Measurements from ENCODE around the gene AP3S1. TPM values are rescaled to one million over a fixed set of nuclear protein-coding genes. Genes with fewer than 3 reads are reported as not detected.
"Not testable (repeated sequence)": the region's sequence is repeated elsewhere in the genome, so short reads cannot be mapped to it uniquely, and the experiment has no call there.

AP3S1 gene
- polyA plus RNA-seq, 4 donors = 62.7 to 149 (median 126) TPM

GRCh38 chr5:115858396-115858795, 16.7 kb downstream of the AP3S1 start:
- Histone ChIP-seq H3K9me3 (ENCODE audit: control insufficient read depth in 2 of 2, insufficient read depth in 1 of 2, low read depth in 1 of 2, low read length in 1 of 2) (peaks cover 0 to 8% of the 10 kb centered on the region in 2 donors), H3K36me3 (ENCODE audit: control insufficient read depth in 3 of 3, insufficient read depth in 2 of 3, low read depth in 1 of 3, low read length in 3 of 3) (no peaks in the 10 kb centered on the region), H3K27me3 (ENCODE audit: control insufficient read depth in 3 of 3, insufficient read depth in 3 of 3, low read length in 3 of 3) (no peaks in the 10 kb centered on the region), H3K4me1 (ENCODE audit: control insufficient read depth in 3 of 3, insufficient read depth in 2 of 3, low read depth in 1 of 3, low read length in 2 of 3) (peaks cover 3 to 10% (median 5%) of the 10 kb centered on the region in 3 donors), H3K4me3 (ENCODE audit: low read depth in 1 of 3, low read length in 3 of 3) (no peak overlapping the region), H3K27ac (ENCODE audit: low read depth in 1 of 3, low read length in 2 of 3) (no peak overlapping the region)
- DNase-seq (no peak), FAIRE-seq (no peak)
- WGBS, 3 donors = 65 to 83% (median 75%) methylated on average over 3 of the region's 3 CpGs

GRCh38 chr5:115859378-115859777, 17.6 kb downstream of the AP3S1 start:
- H3K4me1 ChIP-seq (ENCODE audit: control insufficient read depth in 3 of 3, insufficient read depth in 2 of 3, low read depth in 1 of 3, low read length in 2 of 3) = peaks cover 3 to 10% (median 5%) of the 10 kb centered on the region in 3 donors
- FAIRE-seq (no peak), DNase-seq (no peak)
- no peaks in the 10 kb centered on the region for H3K36me3 ChIP-seq (ENCODE audit: control insufficient read depth in 3 of 3, insufficient read depth in 2 of 3, low read depth in 1 of 3, low read length in 3 of 3)
- H3K9me3 ChIP-seq (ENCODE audit: control insufficient read depth in 2 of 2, insufficient read depth in 1 of 2, low read depth in 1 of 2, low read length in 1 of 2) = peaks cover 0 to 3% of the 10 kb centered on the region in 2 donors
- H3K4me3 ChIP-seq (ENCODE audit: low read depth in 1 of 3, low read length in 3 of 3) = no peak overlapping the region
- no peaks in the 10 kb centered on the region for H3K27me3 ChIP-seq (ENCODE audit: control insufficient read depth in 3 of 3, insufficient read depth in 3 of 3, low read length in 3 of 3)
- H3K27ac ChIP-seq (ENCODE audit: low read depth in 1 of 3, low read length in 2 of 3) = no peak overlapping the region

GRCh38 chr5:115869256-115869795, 27.6 kb downstream of the AP3S1 start:
- no peak overlapping the region for H3K27ac ChIP-seq (ENCODE audit: low read depth in 1 of 3, low read length in 2 of 3)
- H3K4me3 ChIP-seq (ENCODE audit: low read depth in 1 of 3, low read length in 3 of 3) = no peak overlapping the region
- no peaks in the 10 kb centered on the region for H3K9me3 ChIP-seq (ENCODE audit: control insufficient read depth in 2 of 2, insufficient read depth in 1 of 2, low read depth in 1 of 2, low read length in 1 of 2)
- whole genome bisulfite sequencing, 3 donors = 51 to 75% (median 74%) methylated on average over 3 of the region's 3 CpGs
- DNase-seq (no peak), FAIRE-seq (no peak)
- H3K27me3 ChIP-seq (ENCODE audit: control insufficient read depth in 3 of 3, insufficient read depth in 3 of 3, low read length in 3 of 3) = no peaks in the 10 kb centered on the region
- no peaks in the 10 kb centered on the region for H3K4me1 ChIP-seq (ENCODE audit: control insufficient read depth in 3 of 3, insufficient read depth in 2 of 3, low read depth in 1 of 3, low read length in 2 of 3)
- H3K36me3 ChIP-seq (ENCODE audit: control insufficient read depth in 3 of 3, insufficient read depth in 2 of 3, low read depth in 1 of 3, low read length in 3 of 3) = peaks cover 2 to 10% (median 3%) of the 10 kb centered on the region in 3 donors

GRCh38 chr5:115872447-115872846, 30.7 kb downstream of the AP3S1 start:
- 93 to 97% (median 96%) methylated on average over 2 of the region's 2 CpGs for WGBS, 3 donors
- no peak overlapping the region for H3K4me3 ChIP-seq (ENCODE audit: low read depth in 1 of 3, low read length in 3 of 3)
- no peaks in the 10 kb centered on the region for H3K9me3 ChIP-seq (ENCODE audit: control insufficient read depth in 2 of 2, insufficient read depth in 1 of 2, low read depth in 1 of 2, low read length in 1 of 2)
- H3K36me3 ChIP-seq (ENCODE audit: control insufficient read depth in 3 of 3, insufficient read depth in 2 of 3, low read depth in 1 of 3, low read length in 3 of 3) = peaks cover 2 to 10% (median 3%) of the 10 kb centered on the region in 3 donors
- H3K27me3 ChIP-seq (ENCODE audit: control insufficient read depth in 3 of 3, insufficient read depth in 3 of 3, low read length in 3 of 3) = no peaks in the 10 kb centered on the region
- DNase-seq (no peak), FAIRE-seq (no peak)
- no peak overlapping the region for H3K27ac ChIP-seq (ENCODE audit: low read depth in 1 of 3, low read length in 2 of 3)
- no peaks in the 10 kb centered on the region for H3K4me1 ChIP-seq (ENCODE audit: control insufficient read depth in 3 of 3, insufficient read depth in 2 of 3, low read depth in 1 of 3, low read length in 2 of 3)

GRCh38 chr5:115873392-115873791, 31.7 kb downstream of the AP3S1 start:
- no peak overlapping the region for H3K4me3 ChIP-seq (ENCODE audit: low read depth in 1 of 3, low read length in 3 of 3)
- H3K27me3 ChIP-seq (ENCODE audit: control insufficient read depth in 3 of 3, insufficient read depth in 3 of 3, low read length in 3 of 3) = no peaks in the 10 kb centered on the region
- DNase-seq = peak in 1 of 2 donors; percentile 49
- 48 to 80% (median 77%) methylated on average over 1 of the region's 1 CpG for WGBS, 3 donors
- H3K9me3 ChIP-seq (ENCODE audit: control insufficient read depth in 2 of 2, insufficient read depth in 1 of 2, low read depth in 1 of 2, low read length in 1 of 2) = no peaks in the 10 kb centered on the region
- H3K36me3 ChIP-seq (ENCODE audit: control insufficient read depth in 3 of 3, insufficient read depth in 2 of 3, low read depth in 1 of 3, low read length in 3 of 3) = peaks cover 2 to 10% (median 3%) of the 10 kb centered on the region in 3 donors
- H3K27ac ChIP-seq (ENCODE audit: low read depth in 1 of 3, low read length in 2 of 3) = no peak overlapping the region
- no peaks in the 10 kb centered on the region for H3K4me1 ChIP-seq (ENCODE audit: control insufficient read depth in 3 of 3, insufficient read depth in 2 of 3, low read depth in 1 of 3, low read length in 2 of 3)
- peak; percentile 19 for FAIRE-seq

GRCh38 chr5:115875447-115875846, 33.7 kb downstream of the AP3S1 start:
- H3K9me3 ChIP-seq (ENCODE audit: control insufficient read depth in 2 of 2, insufficient read depth in 1 of 2, low read depth in 1 of 2, low read length in 1 of 2) = no peaks in the 10 kb centered on the region
- 89 to 98% (median 90%) methylated on average over 2 of the region's 2 CpGs for WGBS, 3 donors
- no peak for FAIRE-seq

GRCh38 chr5:115877342-115877741, 35.6 kb downstream of the AP3S1 start:
- FAIRE-seq; H3K36me3 ChIP-seq (ENCODE audit: control insufficient read depth in 3 of 3, insufficient read depth in 2 of 3, low read depth in 1 of 3, low read length in 3 of 3); DNase-seq; H3K9me3 ChIP-seq (ENCODE audit: control insufficient read depth in 2 of 2, insufficient read depth in 1 of 2, low read depth in 1 of 2, low read length in 1 of 2); H3K27me3 ChIP-seq (ENCODE audit: control insufficient read depth in 3 of 3, insufficient read depth in 3 of 3, low read length in 3 of 3); H3K27ac ChIP-seq (ENCODE audit: low read depth in 1 of 3, low read length in 2 of 3); H3K4me1 ChIP-seq (ENCODE audit: control insufficient read depth in 3 of 3, insufficient read depth in 2 of 3, low read depth in 1 of 3, low read length in 2 of 3); H3K4me3 ChIP-seq (ENCODE audit: low read depth in 1 of 3, low read length in 3 of 3): not testable (repeated sequence)
- WGBS, 3 donors = 95 to 97% (median 96%) methylated on average over 5 of the region's 5 CpGs

More at GRCh38 chr5:115875447-115875846, 33.7 kb downstream of the AP3S1 start:
- peaks cover 2 to 10% (median 3%) of the 10 kb centered on the region in 3 donors for H3K36me3 ChIP-seq (ENCODE audit: control insufficient read depth in 3 of 3, insufficient read depth in 2 of 3, low read depth in 1 of 3, low read length in 3 of 3)
- H3K27me3 ChIP-seq (ENCODE audit: control insufficient read depth in 3 of 3, insufficient read depth in 3 of 3, low read length in 3 of 3) = no peaks in the 10 kb centered on the region
- DNase-seq = no peak
- no peaks in the 10 kb centered on the region for H3K4me1 ChIP-seq (ENCODE audit: control insufficient read depth in 3 of 3, insufficient read depth in 2 of 3, low read depth in 1 of 3, low read length in 2 of 3)
- H3K27ac ChIP-seq (ENCODE audit: low read depth in 1 of 3, low read length in 2 of 3) = no peak overlapping the region
- H3K4me3 ChIP-seq (ENCODE audit: low read depth in 1 of 3, low read length in 3 of 3) = no peak overlapping the region

- not testable (repeated sequence) for H3K27ac ChIP-seq (ENCODE audit: low read depth in 1 of 3, low read length in 2 of 3); H3K4me1 ChIP-seq (ENCODE audit: control insufficient read depth in 3 of 3, insufficient read depth in 2 of 3, low read depth in 1 of 3, low read length in 2 of 3); H3K27me3 ChIP-seq (ENCODE audit: control insufficient read depth in 3 of 3, insufficient read depth in 3 of 3, low read length in 3 of 3); H3K9me3 ChIP-seq (ENCODE audit: control insufficient read depth in 2 of 2, insufficient read depth in 1 of 2, low read depth in 1 of 2, low read length in 1 of 2); H3K4me3 ChIP-seq (ENCODE audit: low read depth in 1 of 3, low read length in 3 of 3); FAIRE-seq; DNase-seq
- WGBS, 3 donors = 97 to 98% (median 97%) methylated on average over 8 of the region's 8 CpGs
- peaks cover 0 to 16% (median 0%) of the 10 kb centered on the region in 3 donors for H3K36me3 ChIP-seq (ENCODE audit: control insufficient read depth in 3 of 3, insufficient read depth in 2 of 3, low read depth in 1 of 3, low read length in 3 of 3)
Observed at GRCh38 chr5:115882434-115882833, 40.7 kb downstream of the AP3S1 start.

GRCh38 chr5:115884704-115885103, 43.0 kb downstream of the AP3S1 start:
- peak overlapping the region in 2 of 3 donors; percentile 42 to 48 for H3K27ac ChIP-seq (ENCODE audit: low read depth in 1 of 3, low read length in 2 of 3)
- no peak for FAIRE-seq

More at GRCh38 chr5:115884704-115885103, 43.0 kb downstream of the AP3S1 start:
- Histone ChIP-seq H3K27me3 (ENCODE audit: control insufficient read depth in 3 of 3, insufficient read depth in 3 of 3, low read length in 3 of 3) (no peaks in the 10 kb centered on the region), H3K36me3 (ENCODE audit: control insufficient read depth in 3 of 3, insufficient read depth in 2 of 3, low read depth in 1 of 3, low read length in 3 of 3) (peaks cover 0 to 16% (median 0%) of the 10 kb centered on the region in 3 donors), H3K4me3 (ENCODE audit: low read depth in 1 of 3, low read length in 3 of 3) (no peak overlapping the region), H3K4me1 (ENCODE audit: control insufficient read depth in 3 of 3, insufficient read depth in 2 of 3, low read depth in 1 of 3, low read length in 2 of 3) (peaks cover 0 to 3% (median 0%) of the 10 kb centered on the region in 3 donors), H3K9me3 (ENCODE audit: control insufficient read depth in 2 of 2, insufficient read depth in 1 of 2, low read depth in 1 of 2, low read length in 1 of 2) (peaks cover 0 to 7% of the 10 kb centered on the region in 2 donors)
- no peak for DNase-seq
- 55 to 78% (median 59%) methylated on average over 1 of the region's 1 CpG for WGBS, 3 donors
